Thymus (tissue), 11 donors: Measurements from ENCODE around the gene OR5V1. TPM values are rescaled to one million over a fixed set of nuclear protein-coding genes. Genes with fewer than 3 reads are reported as not detected.
"Not testable (repeated sequence)": the region's sequence is repeated elsewhere in the genome, so short reads cannot be mapped to it uniquely, and the experiment has no call there.

ENCODE experiments used
- DNase-seq, 9 donors: peaks; one replicate each; pipeline ENCODE4 v3.0.0-alpha.2; 2013; ENCODE audit warnings: low spot score in 9 of 9, low read depth in 6 of 9, missing footprints in 1 of 9
- H3K27ac ChIP-seq, 2 donors: one replicate each; pipeline ENCODE4 v1.5.1; 2013; ENCODE audit warnings: control low read depth in 1 of 2, low read depth in 1 of 2, low read length in 1 of 2, mild to moderate bottlenecking in 1 of 2, moderate library complexity in 1 of 2
- H3K27me3 ChIP-seq, 2 donors: one replicate each; pipeline ENCODE4 v1.5.1; 2013; ENCODE audit warnings: low read length in 1 of 2; ENCODE audit not compliant: control insufficient read depth in 2 of 2, insufficient read depth in 1 of 2
- H3K36me3 ChIP-seq, 2 donors: one replicate each; pipeline ENCODE4 v1.5.1; 2013; ENCODE audit warnings: low read length in 1 of 2, mild to moderate bottlenecking in 1 of 2, moderate library complexity in 1 of 2; ENCODE audit not compliant: control insufficient read depth in 2 of 2, insufficient read depth in 2 of 2
- H3K4me1 ChIP-seq, 2 donors: one replicate each; pipeline ENCODE4 v1.5.1; 2013; ENCODE audit warnings: low read length in 2 of 2; ENCODE audit not compliant: control insufficient read depth in 2 of 2, insufficient read depth in 2 of 2
- H3K4me3 ChIP-seq, 2 donors: one replicate each; pipeline ENCODE4 v1.5.1; 2013; ENCODE audit warnings: low read length in 2 of 2, control low read depth in 1 of 2, mild to moderate bottlenecking in 1 of 2
- H3K9me3 ChIP-seq, 2 donors: one replicate each; pipeline ENCODE4 v1.5.1; 2013; ENCODE audit warnings: low read length in 1 of 2, mild to moderate bottlenecking in 1 of 2; ENCODE audit not compliant: control insufficient read depth in 2 of 2, insufficient read depth in 1 of 2
- WGBS: extraction: QIAGEN DNeasy Blood & Tissue Kit; methylation state at CpG from one replicate; pipeline ENCODE4 v1.1.7; 2013; 5-methylcytosine and 5-hydroxymethylcytosine counted together
- polyA plus RNA-seq: library from polyadenylated mRNA; stranded (reverse); fragments of 200-250 nt; gene quantifications from one replicate; pipeline ENCODE4 v1.2.3, GENCODE V29; 2013
- total RNA-seq: library from RNA; stranded (reverse); fragments of 120-200 nt; gene quantifications from one replicate; pipeline ENCODE4 v1.2.4, GENCODE V29; 2013
- donor health status: healthy.

Gene OR5V1
- total and polyA plus RNA-seq, 2 donors: not detected

GRCh38 chr6:29354980-29355379 lies 13.7 kb downstream of the OR5V1 start:
- Histone ChIP-seq H3K27ac (no peak overlapping the region), H3K4me1 (no peaks in the 10 kb centered on the region), H3K4me3 (no peak overlapping the region), H3K27me3 (no peaks in the 10 kb centered on the region), H3K9me3 (no peaks in the 10 kb centered on the region), H3K36me3 (no peaks in the 10 kb centered on the region)
- DNase-seq: no peak

- H3K27me3 ChIP-seq, H3K4me3 ChIP-seq, DNase-seq, H3K9me3 ChIP-seq, H3K36me3 ChIP-seq, H3K4me1 ChIP-seq, H3K27ac ChIP-seq: not testable (repeated sequence)
- WGBS: 97% methylated on average over 3 of the region's 3 CpGs
Measured at GRCh38 chr6:29349348-29349747, 19.3 kb downstream of the OR5V1 start.

DNA sequence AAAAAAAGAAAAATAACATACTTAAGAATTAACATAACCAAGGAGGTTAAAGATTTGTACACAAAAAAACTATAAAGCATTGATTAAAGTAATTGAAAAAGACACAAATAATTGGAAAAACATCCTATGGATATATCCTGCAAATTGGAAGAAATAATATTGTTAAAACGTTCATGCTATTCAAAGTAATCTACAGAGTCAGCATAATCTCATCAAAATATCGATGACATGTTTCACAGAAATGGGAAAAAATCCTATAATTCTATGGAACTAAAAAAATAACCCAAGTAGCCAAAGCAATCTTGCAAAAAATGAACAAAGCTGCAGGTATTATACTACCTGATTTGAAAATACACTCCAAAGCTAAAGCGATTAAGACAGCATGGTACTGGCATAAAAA lies 23.3 kb downstream of the OR5V1 start:
- H3K9me3 ChIP-seq: no peaks in the 10 kb centered on the region
- no peak overlapping the region for H3K4me3 ChIP-seq
- H3K4me1 ChIP-seq: no peaks in the 10 kb centered on the region
- no peaks in the 10 kb centered on the region for H3K27me3 ChIP-seq
- 87% methylated on average over 3 of the region's 3 CpGs for WGBS
- DNase-seq: no peak
- no peak overlapping the region for H3K27ac ChIP-seq
- no peaks in the 10 kb centered on the region for H3K36me3 ChIP-seq

DNA sequence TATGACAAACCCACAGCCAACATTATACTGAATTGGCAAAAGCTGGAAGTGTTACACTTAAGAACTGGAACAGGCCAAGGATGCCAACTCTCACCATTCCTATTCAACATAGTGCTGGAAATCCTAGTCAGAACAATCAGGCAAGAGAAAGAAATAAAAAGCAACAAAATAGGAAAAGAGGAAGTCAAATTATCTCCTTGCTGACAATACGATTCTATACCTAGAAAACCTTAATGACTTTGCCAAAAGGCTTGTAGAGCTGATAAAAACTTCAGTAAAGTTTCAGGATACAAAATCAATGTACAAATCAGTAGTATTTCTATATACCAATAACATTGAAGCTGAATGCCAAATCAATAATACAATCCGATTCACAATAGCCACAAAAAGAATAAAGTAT lies 32.4 kb downstream of the OR5V1 start:
- Histone ChIP-seq H3K4me3 (no peak overlapping the region), H3K27me3 (no peaks in the 10 kb centered on the region), H3K9me3 (no peaks in the 10 kb centered on the region), H3K27ac (no peak overlapping the region), H3K4me1 (no peaks in the 10 kb centered on the region), H3K36me3 (no peaks in the 10 kb centered on the region)
- DNase-seq: no peak
- 63% methylated on average over 2 of the region's 2 CpGs for WGBS

DNA sequence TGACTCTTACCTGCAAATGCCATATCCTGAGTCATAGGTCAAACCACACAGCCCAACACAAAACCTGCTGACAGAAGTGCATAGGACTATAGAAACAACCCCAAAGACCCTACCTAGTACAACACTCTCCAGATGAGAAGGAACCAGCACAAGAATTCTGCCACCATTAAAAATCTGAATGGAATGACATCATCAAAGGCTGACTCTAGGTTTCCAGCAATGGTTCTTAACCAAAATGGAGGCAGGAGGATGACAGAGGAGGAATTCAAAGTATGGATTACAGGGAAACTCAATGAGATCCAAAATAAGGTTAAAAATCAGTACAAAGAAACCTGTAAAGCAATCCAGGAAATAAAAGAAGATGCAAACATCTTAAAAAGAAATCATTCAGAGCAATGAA lies 36.0 kb downstream of the OR5V1 start:
- no peaks in the 10 kb centered on the region for H3K9me3 ChIP-seq
- no peak for DNase-seq
- H3K27me3 ChIP-seq: no peaks in the 10 kb centered on the region
- H3K36me3 ChIP-seq: no peaks in the 10 kb centered on the region
- H3K4me1 ChIP-seq: no peaks in the 10 kb centered on the region
- H3K27ac ChIP-seq: no peak overlapping the region
- H3K4me3 ChIP-seq: no peak overlapping the region

- WGBS: 88% methylated on average over 4 of the region's 4 CpGs
- no peaks in the 10 kb centered on the region for H3K4me1 ChIP-seq
- no peaks in the 10 kb centered on the region for H3K27me3 ChIP-seq
- no peaks in the 10 kb centered on the region for H3K9me3 ChIP-seq
- H3K4me3 ChIP-seq: no peak overlapping the region
- H3K36me3 ChIP-seq: no peaks in the 10 kb centered on the region
- DNase-seq: no peak
- no peak overlapping the region for H3K27ac ChIP-seq
Measured at GRCh38 chr6:29325777-29326176, 42.9 kb downstream of the OR5V1 start.

- H3K4me1 ChIP-seq, H3K9me3 ChIP-seq, H3K27ac ChIP-seq, H3K36me3 ChIP-seq, DNase-seq, H3K4me3 ChIP-seq, H3K27me3 ChIP-seq: not testable (repeated sequence)
Measured at GRCh38 chr6:29323332-29323731, 45.3 kb downstream of the OR5V1 start.

DNA sequence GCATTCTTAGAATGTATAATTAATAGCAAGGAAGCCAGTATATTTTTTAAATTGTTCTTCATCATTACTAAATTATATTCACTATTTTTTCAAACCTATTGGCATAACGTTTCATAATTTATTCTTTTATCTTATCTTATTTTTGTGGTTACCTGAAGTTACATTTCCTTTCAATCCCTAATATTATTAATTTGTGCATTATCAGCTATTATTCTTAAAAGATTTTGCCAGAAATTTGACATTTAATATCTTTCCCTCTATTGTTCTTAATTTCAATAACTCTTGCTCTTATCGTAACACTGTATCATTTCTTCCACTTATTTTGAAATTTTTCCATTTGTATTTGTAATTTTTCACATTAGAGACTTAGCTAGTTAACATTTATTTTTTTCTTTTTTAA lies 48.7 kb downstream of the OR5V1 start:
- 94% methylated on average over 2 of the region's 2 CpGs for WGBS

More for the DNA sequence above, 48.7 kb downstream of the OR5V1 start:
- Histone ChIP-seq H3K4me3 (no peak overlapping the region), H3K36me3 (no peaks in the 10 kb centered on the region), H3K9me3 (no peaks in the 10 kb centered on the region), H3K27ac (no peak overlapping the region), H3K27me3 (no peaks in the 10 kb centered on the region), H3K4me1 (no peaks in the 10 kb centered on the region)
- no peak for DNase-seq
